Trophoblast cell (in vitro differentiated cells and primary cell): ENCODE data around the gene DLGAP1.

Experiments used
- DNase-seq, 2 donors: peaks; one replicate each; pipeline ENCODE4 v3.0.0-alpha.2; 2016
- H2AFZ ChIP-seq: 2 replicates; pipeline ENCODE4 v1.6.1; 2013; ENCODE audit warnings: low read length, moderate library complexity, mild to moderate bottlenecking; ENCODE audit not compliant: insufficient read depth, poor library complexity
- H2AK5ac ChIP-seq: 2 replicates; pipeline ENCODE4 v1.6.1; 2013; ENCODE audit warnings: mild to moderate bottlenecking, low read length
- H2BK120ac ChIP-seq: 2 replicates; pipeline ENCODE4 v1.6.1; 2013; ENCODE audit warnings: low read length, mild to moderate bottlenecking, moderate library complexity; ENCODE audit not compliant: insufficient read depth, poor library complexity
- H2BK12ac ChIP-seq: 2 replicates; pipeline ENCODE4 v1.6.1; 2013; ENCODE audit warnings: mild to moderate bottlenecking, low read length, moderate library complexity
- H2BK5ac ChIP-seq: 2 replicates; pipeline ENCODE4 v1.6.1; 2013; ENCODE audit warnings: low read length, low read depth, moderate library complexity, mild to moderate bottlenecking; ENCODE audit not compliant: poor library complexity
- H3K14ac ChIP-seq: 2 replicates; pipeline ENCODE4 v1.6.1; 2013; ENCODE audit warnings: mild to moderate bottlenecking, low read length
- H3K18ac ChIP-seq: 2 replicates; pipeline ENCODE4 v1.6.1; 2013; ENCODE audit warnings: mild to moderate bottlenecking, low read length
- H3K23ac ChIP-seq: 2 replicates; pipeline ENCODE4 v1.6.1; 2013; ENCODE audit warnings: low read length
- H3K27ac ChIP-seq: 2 replicates; pipeline ENCODE4 v1.5.1; 2013; ENCODE audit warnings: low read depth, mild to moderate bottlenecking, inconsistent platforms, low read length, moderate library complexity
- H3K27me3 ChIP-seq: 2 replicates; pipeline ENCODE4 v1.6.1; 2013; ENCODE audit warnings: inconsistent platforms, mild to moderate bottlenecking, low read length, moderate library complexity; ENCODE audit not compliant: insufficient read depth
- H3K36me3 ChIP-seq, 2 experiments: 1 replicate in 1 of 2; 2 replicates in 1 of 2; pipeline ENCODE4 v1.6.1; 2013; ENCODE audit warnings: low read length in 2 of 2, mild to moderate bottlenecking in 2 of 2, moderate library complexity in 1 of 2; ENCODE audit not compliant: insufficient read depth in 2 of 2, control insufficient read depth in 1 of 2
- H3K4ac ChIP-seq: 2 replicates; pipeline ENCODE4 v1.6.1; 2013; ENCODE audit warnings: low read depth, mild to moderate bottlenecking, low read length, moderate library complexity
- H3K4me1 ChIP-seq, 2 experiments: 1 replicate in 1 of 2; 2 replicates in 1 of 2; pipeline ENCODE4 v1.6.1; 2013; ENCODE audit warnings: low read length in 2 of 2, mild to moderate bottlenecking in 2 of 2, moderate library complexity in 1 of 2; ENCODE audit not compliant: insufficient read depth in 2 of 2, control insufficient read depth in 1 of 2
- H3K4me2 ChIP-seq: 2 replicates; pipeline ENCODE4 v1.6.1; 2013; ENCODE audit warnings: inconsistent platforms, mild to moderate bottlenecking, low read length, moderate library complexity
- H3K4me3 ChIP-seq: 2 replicates; pipeline ENCODE4 v1.5.1; 2013; ENCODE audit warnings: mild to moderate bottlenecking, low read depth, low read length, inconsistent platforms
- H3K79me1 ChIP-seq: one replicate; pipeline ENCODE4 v1.6.1; 2013; ENCODE audit warnings: low read length
- H3K79me2 ChIP-seq: 2 replicates; pipeline ENCODE4 v1.6.1; 2013; ENCODE audit warnings: low read length, mild to moderate bottlenecking; ENCODE audit not compliant: control insufficient read depth, insufficient read depth, poor library complexity
- H3K9ac ChIP-seq: 2 replicates; pipeline ENCODE4 v1.6.1; 2013; ENCODE audit warnings: mild to moderate bottlenecking, low read length
- H3K9me3 ChIP-seq: 2 replicates; pipeline ENCODE4 v1.6.1; 2013; ENCODE audit warnings: low read depth, mild to moderate bottlenecking, control low read depth, inconsistent platforms, low read length; ENCODE audit not compliant: insufficient read depth
- H4K12ac ChIP-seq: 2 replicates; pipeline ENCODE4 v1.6.1; 2013; ENCODE audit warnings: low read depth, mild to moderate bottlenecking, low read length, moderate library complexity
- H4K8ac ChIP-seq: 2 replicates; pipeline ENCODE4 v1.6.1; 2013; ENCODE audit warnings: low read depth, mild to moderate bottlenecking, low read length, moderate library complexity
- H4K91ac ChIP-seq: one replicate; pipeline ENCODE4 v1.6.1; 2013; ENCODE audit warnings: low read depth, mild to moderate bottlenecking, low read length, moderate library complexity
- WGBS: extraction: QIAGEN DNeasy Blood & Tissue Kit; methylation state at CpG from one replicate; pipeline ENCODE4 v1.1.7; 2013; ENCODE audit warnings: missing lambda C conversion rate; ENCODE audit not compliant: insufficient read length, insufficient coverage; ENCODE audit errors: extremely low coverage; 5-methylcytosine and 5-hydroxymethylcytosine counted together

Gene DLGAP1

GRCh38 chr18:3720818-3721545 is 734.1 kb downstream of the DLGAP1 start:
- H3K27ac ChIP-seq = no peak overlapping the region
- no peak overlapping the region for H3K4me2 ChIP-seq
- H2BK5ac ChIP-seq = no peak overlapping the region
- no peak overlapping the region for H3K18ac ChIP-seq
- WGBS = no CpG with 5 or more reads among the region's 4 CpGs
- DNase-seq = no peak
- H3K27me3 ChIP-seq = no peaks in the 10 kb centered on the region
- no peak overlapping the region for H3K4ac ChIP-seq
- H2BK12ac ChIP-seq = no peak overlapping the region
- no peak overlapping the region for H3K9ac ChIP-seq
- H2AK5ac ChIP-seq = no peak overlapping the region
- H2AFZ ChIP-seq = no peak overlapping the region
- no peaks in the 10 kb centered on the region for H3K36me3 ChIP-seq
- H3K4me1 ChIP-seq = peaks cover 2% of the 10 kb centered on the region in 2 experiments
- H4K8ac ChIP-seq = no peak overlapping the region
- H4K91ac ChIP-seq = no peak overlapping the region
- H3K23ac ChIP-seq = no peak overlapping the region
- H3K79me1 ChIP-seq = no peaks in the 10 kb centered on the region
- no peak overlapping the region for H2BK120ac ChIP-seq
- no peaks in the 10 kb centered on the region for H3K9me3 ChIP-seq
- no peaks in the 10 kb centered on the region for H3K79me2 ChIP-seq
- H3K14ac ChIP-seq = no peak overlapping the region
- H3K4me3 ChIP-seq = no peak overlapping the region
- no peak overlapping the region for H4K12ac ChIP-seq

GRCh38 chr18:3720159-3720558 is 734.9 kb downstream of the DLGAP1 start:
- H3K4ac ChIP-seq = no peak overlapping the region
- no peak overlapping the region for H3K4me3 ChIP-seq
- no peaks in the 10 kb centered on the region for H3K27me3 ChIP-seq
- no CpG with 5 or more reads among the region's 1 CpG for WGBS
- H3K9ac ChIP-seq = no peak overlapping the region
- H3K9me3 ChIP-seq = no peaks in the 10 kb centered on the region
- H2AFZ ChIP-seq = no peak overlapping the region
- no peaks in the 10 kb centered on the region for H3K79me1 ChIP-seq
- no peak overlapping the region for H4K8ac ChIP-seq
- no peak overlapping the region for H3K4me2 ChIP-seq
- no peak overlapping the region for H3K27ac ChIP-seq
- H3K14ac ChIP-seq = no peak overlapping the region
- no peak overlapping the region for H2BK12ac ChIP-seq
- H2BK120ac ChIP-seq = no peak overlapping the region
- H3K4me1 ChIP-seq = peaks cover 2% of the 10 kb centered on the region in 2 experiments
- no peaks in the 10 kb centered on the region for H3K36me3 ChIP-seq
- no peak overlapping the region for H2AK5ac ChIP-seq
- H3K23ac ChIP-seq = no peak overlapping the region
- H4K91ac ChIP-seq = no peak overlapping the region
- DNase-seq = no peak
- no peak overlapping the region for H3K18ac ChIP-seq
- H2BK5ac ChIP-seq = no peak overlapping the region
- H4K12ac ChIP-seq = no peak overlapping the region
- H3K79me2 ChIP-seq = no peaks in the 10 kb centered on the region

- no peaks in the 10 kb centered on the region for H3K9me3 ChIP-seq
Observed at GRCh38 chr18:3717376-3718025, 737.6 kb downstream of the DLGAP1 start.

GRCh38 chr18:3716116-3716660 is 738.9 kb downstream of the DLGAP1 start:
- no peaks in the 10 kb centered on the region for H3K79me2 ChIP-seq
- H2BK12ac ChIP-seq = no peak overlapping the region
- H3K4me1 ChIP-seq = peaks cover 0 to 2% of the 10 kb centered on the region in 2 experiments
- H3K4me2 ChIP-seq = no peak overlapping the region
- H3K18ac ChIP-seq = no peak overlapping the region
- no peak for DNase-seq
- H2BK120ac ChIP-seq = no peak overlapping the region
- no peak overlapping the region for H4K12ac ChIP-seq
- no peaks in the 10 kb centered on the region for H3K36me3 ChIP-seq
- no peaks in the 10 kb centered on the region for H3K79me1 ChIP-seq
- H3K23ac ChIP-seq = no peak overlapping the region
- no peaks in the 10 kb centered on the region for H3K27me3 ChIP-seq
- H3K14ac ChIP-seq = no peak overlapping the region
- H4K8ac ChIP-seq = no peak overlapping the region
- no peak overlapping the region for H3K4ac ChIP-seq
- no peak overlapping the region for H3K9ac ChIP-seq
- H2AFZ ChIP-seq = no peak overlapping the region
- no peak overlapping the region for H2AK5ac ChIP-seq
- H4K91ac ChIP-seq = no peak overlapping the region
- H2BK5ac ChIP-seq = no peak overlapping the region
- no peak overlapping the region for H3K27ac ChIP-seq
- no peak overlapping the region for H3K4me3 ChIP-seq
- H3K9me3 ChIP-seq = no peaks in the 10 kb centered on the region
- no CpG with 5 or more reads among the region's 1 CpG for WGBS

More at GRCh38 chr18:3717376-3718025, 737.6 kb downstream of the DLGAP1 start:
- no peak overlapping the region for H4K91ac ChIP-seq
- no peak overlapping the region for H2AFZ ChIP-seq
- no peak overlapping the region for H3K4me3 ChIP-seq
- no peak overlapping the region for H3K4ac ChIP-seq
- no peak overlapping the region for H2BK12ac ChIP-seq
- H3K79me1 ChIP-seq = no peaks in the 10 kb centered on the region
- H3K4me1 ChIP-seq = peaks cover 2% of the 10 kb centered on the region in 2 experiments
- H3K4me2 ChIP-seq = no peak overlapping the region
- no peak overlapping the region for H4K8ac ChIP-seq
- DNase-seq = no peak
- H3K36me3 ChIP-seq = no peaks in the 10 kb centered on the region
- no peak overlapping the region for H3K9ac ChIP-seq
- no peak overlapping the region for H2BK120ac ChIP-seq
- no peaks in the 10 kb centered on the region for H3K79me2 ChIP-seq
- H4K12ac ChIP-seq = no peak overlapping the region
- no peaks in the 10 kb centered on the region for H3K27me3 ChIP-seq
- H3K23ac ChIP-seq = no peak overlapping the region
- WGBS = no CpG with 5 or more reads among the region's 5 CpGs
- no peak overlapping the region for H2AK5ac ChIP-seq
- no peak overlapping the region for H3K14ac ChIP-seq
- H3K27ac ChIP-seq = no peak overlapping the region
- no peak overlapping the region for H2BK5ac ChIP-seq
- H3K18ac ChIP-seq = no peak overlapping the region
